HG03196 (cell line): ENCODE results near the gene CR1.
"Not testable (repeated sequence)": the region's sequence is repeated elsewhere in the genome, so short reads cannot be mapped to it uniquely, and the experiment has no call there.

Source experiments
- ATAC-seq: cut with Tn5 transposase; IDR thresholded peaks from one replicate; pipeline ENCODE4 v1.9.1; 2021; ENCODE audit not compliant: unreplicated experiment

Gene CR1

GRCh38 chr1:207638487-207639145, 142.7 kb downstream of the CR1 start:
- ATAC-seq, result not testable (repeated sequence)

GRCh38 chr1:207639362-207639761, 143.4 kb downstream of the CR1 start:
- ATAC-seq, result not testable (repeated sequence)

- ATAC-seq, result no peak
Observed at GRCh38 chr1:207644166-207644851, 148.4 kb downstream of the CR1 start.

- peak; percentile 61 for ATAC-seq
Observed at GRCh38 chr1:207644852-207645634, 149.1 kb downstream of the CR1 start, which contains the start of gene CR1L. Gene CR1L (plus strand): TSS chr1:207645133. CDS start chr1:207645234, 101 bp downstream.

GRCh38 chr1:207645635-207646081, 149.7 kb downstream of the CR1 start:
- no peak for ATAC-seq

- ATAC-seq, result no peak
Observed at GRCh38 chr1:207646171-207646570, 150.2 kb downstream of the CR1 start.

GRCh38 chr1:207646944-207647579, 151.1 kb downstream of the CR1 start:
- ATAC-seq, result no peak

GRCh38 chr1:207647671-207648333, 151.8 kb downstream of the CR1 start:
- ATAC-seq, result no peak

- ATAC-seq, result no peak
Observed at GRCh38 chr1:207648334-207649209, 152.6 kb downstream of the CR1 start.

- no peak for ATAC-seq
Observed at GRCh38 chr1:207649210-207649753, 153.3 kb downstream of the CR1 start.

- no peak for ATAC-seq
Observed at GRCh38 chr1:207649865-207650580, 154.1 kb downstream of the CR1 start.

- ATAC-seq, result no peak
Observed at GRCh38 chr1:207651583-207651982, 155.6 kb downstream of the CR1 start.

- ATAC-seq, result no peak
Observed at GRCh38 chr1:207654320-207654719, 158.4 kb downstream of the CR1 start.

GRCh38 chr1:207658408-207658807, 162.5 kb downstream of the CR1 start:
- ATAC-seq, result no peak

- ATAC-seq, result no peak
Observed at GRCh38 chr1:207658904-207659485, 163.0 kb downstream of the CR1 start.

- no peak for ATAC-seq
Observed at GRCh38 chr1:207659545-207660153, 163.7 kb downstream of the CR1 start.

GRCh38 chr1:207661420-207661819, 165.5 kb downstream of the CR1 start:
- not testable (repeated sequence) for ATAC-seq

GRCh38 chr1:207666342-207666741, 170.4 kb downstream of the CR1 start:
- ATAC-seq, result no peak
